Adipose tissue (tissue), 3 donors: ENCODE data around the gene ABHD17B. TPM values are rescaled to one million over a fixed set of nuclear protein-coding genes. Genes with fewer than 3 reads are reported as not detected.
"Not testable (repeated sequence)": the region's sequence is repeated elsewhere in the genome, so short reads cannot be mapped to it uniquely, and the experiment has no call there.

Experiments used
- H3K27ac ChIP-seq: one replicate; pipeline ENCODE4 v1.5.1; 2013; ENCODE audit warnings: low read depth, low read length
- WGBS, 3 donors: extraction: QIAGEN DNeasy Blood & Tissue Kit; methylation state at CpG; one replicate each; pipeline ENCODE4 v1.1.7; 2013; 5-methylcytosine and 5-hydroxymethylcytosine counted together
- polyA plus RNA-seq, 3 donors: library from polyadenylated mRNA; stranded (reverse); fragments of 200-250 nt; gene quantifications; one replicate each; pipeline ENCODE4 v1.2.3, GENCODE V29; 2013
- donor health status: healthy with polysubstance abuse.
- donor health status: Bipolar disorder and iron deficiency.
- donor health status: healthy.

ABHD17B gene
- polyA plus RNA-seq: 1 to 10 TPM; 3.9 to 9.7 (median 7.6) TPM

DNA sequence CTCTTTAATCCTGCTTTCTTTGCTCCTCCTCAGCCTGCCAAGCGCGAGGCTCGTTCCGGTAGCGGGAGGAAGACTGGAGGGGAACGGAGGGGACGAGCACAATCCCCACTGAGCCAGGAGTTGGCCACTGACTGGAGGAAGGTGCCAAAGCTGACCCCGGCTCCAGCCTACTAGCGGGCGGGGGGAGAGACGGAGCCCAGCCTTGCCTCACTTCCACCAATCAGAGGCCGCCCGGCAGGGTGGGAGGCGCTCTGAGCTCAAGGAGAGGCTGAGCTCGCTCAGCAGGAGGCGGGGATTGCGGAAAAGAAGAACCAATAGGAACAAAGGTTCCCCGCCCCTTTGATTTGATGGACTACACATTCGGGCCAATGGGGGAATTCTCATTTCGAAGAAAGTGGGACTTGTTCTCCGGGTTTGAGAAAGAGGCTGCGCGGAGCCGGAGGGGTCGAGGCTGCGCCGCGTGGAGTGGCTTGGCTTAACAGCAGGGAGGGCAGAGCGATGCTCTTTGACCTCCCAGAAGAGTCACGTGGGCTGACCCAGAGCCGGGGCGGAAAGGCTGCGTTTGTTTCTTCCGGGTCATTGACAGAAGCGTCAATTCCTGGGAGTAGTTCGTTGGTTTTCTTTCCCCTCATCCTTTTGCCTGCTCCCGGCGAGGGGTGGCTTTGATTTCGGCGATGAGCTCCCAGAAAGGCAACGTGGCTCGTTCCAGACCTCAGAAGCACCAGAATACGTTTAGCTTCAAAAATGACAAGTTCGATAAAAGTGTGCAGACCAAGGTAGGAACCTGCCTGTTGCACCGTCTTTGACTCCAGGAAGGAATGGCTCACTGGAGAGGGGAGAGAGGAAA is at the start of gene ABHD17B, which contains the start of gene C9orf85:
Gene ABHD17B (minus strand): TSS at position 133 of the 847 bp plus-strand sequence. CDS start 36,113 bp downstream, outside the sequence.
Gene C9orf85 (plus strand): TSS at position 579 of the 847 bp plus-strand sequence. CDS start 96 bp downstream, at position 675.
- 0% methylated on average over 45 of the region's 45 CpGs for WGBS, 3 donors
- peak within 1 kb of the TSS; percentile 47 for H3K27ac ChIP-seq

GRCh38 chr9:71955300-71955915 is 44.4 kb upstream of the ABHD17B start:
- WGBS, 3 donors: 34 to 46% (median 44%) methylated on average over 1 of the region's 1 CpG
- H3K27ac ChIP-seq: no peak overlapping the region

DNA sequence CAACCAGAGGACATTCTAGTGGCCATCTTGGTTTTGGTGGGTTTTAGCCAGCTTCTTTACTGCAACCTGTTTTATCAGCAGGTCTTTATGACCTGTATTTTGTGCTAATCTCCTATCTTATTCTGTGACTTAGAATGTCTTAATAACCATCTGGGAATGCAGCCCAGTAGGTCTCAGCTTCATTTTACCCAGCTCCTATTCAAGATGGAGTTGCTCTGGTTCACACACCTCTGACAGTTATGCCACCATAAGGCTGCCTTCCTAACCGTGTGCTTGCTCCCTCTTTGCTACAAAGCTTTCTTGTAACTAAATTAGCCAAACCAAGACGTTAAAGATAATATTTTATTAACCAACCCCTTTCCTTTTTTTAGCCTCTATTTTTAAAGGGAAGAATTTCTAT is 43.7 kb upstream of the ABHD17B start:
- not testable (repeated sequence) for H3K27ac ChIP-seq
- WGBS, 3 donors: 77 to 87% (median 87%) methylated on average over 2 of the region's 2 CpGs

DNA sequence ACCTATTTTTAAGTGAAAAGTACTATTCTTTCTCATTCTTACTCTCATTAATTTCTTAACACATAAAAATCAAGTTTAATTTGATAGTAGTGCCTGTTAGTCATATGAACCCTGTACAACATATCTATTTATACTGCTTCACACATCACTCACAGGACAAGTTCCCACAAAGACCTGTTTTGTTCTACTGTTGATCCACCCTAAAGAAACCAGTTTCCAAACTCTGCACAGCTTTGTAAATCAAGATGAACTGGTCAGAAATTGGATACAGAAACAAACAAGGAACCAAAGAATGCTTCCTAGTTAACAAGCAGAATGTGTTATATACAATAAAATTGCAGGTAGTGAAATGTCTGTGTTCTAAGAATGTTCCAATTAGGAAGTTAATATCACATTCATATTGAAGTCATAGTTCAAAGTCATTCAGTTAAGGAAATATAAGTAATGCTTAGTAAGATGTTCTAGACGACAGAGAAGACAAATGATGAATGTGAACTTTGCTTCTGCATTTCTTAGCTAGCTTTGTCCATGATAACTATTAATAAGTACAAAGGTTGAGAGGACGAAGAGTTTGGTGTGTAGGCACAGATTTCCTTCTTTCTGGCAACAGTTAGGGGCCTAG is 33.9 kb upstream of the ABHD17B start:
- 37 to 44% (median 43%) methylated on average over 2 of the region's 2 CpGs for WGBS, 3 donors
- H3K27ac ChIP-seq: no peak overlapping the region

GRCh38 chr9:71941998-71942567 is 31.1 kb upstream of the ABHD17B start:
- WGBS, 3 donors: 85 to 94% (median 92%) methylated on average over 2 of the region's 2 CpGs
- no peak overlapping the region for H3K27ac ChIP-seq

DNA sequence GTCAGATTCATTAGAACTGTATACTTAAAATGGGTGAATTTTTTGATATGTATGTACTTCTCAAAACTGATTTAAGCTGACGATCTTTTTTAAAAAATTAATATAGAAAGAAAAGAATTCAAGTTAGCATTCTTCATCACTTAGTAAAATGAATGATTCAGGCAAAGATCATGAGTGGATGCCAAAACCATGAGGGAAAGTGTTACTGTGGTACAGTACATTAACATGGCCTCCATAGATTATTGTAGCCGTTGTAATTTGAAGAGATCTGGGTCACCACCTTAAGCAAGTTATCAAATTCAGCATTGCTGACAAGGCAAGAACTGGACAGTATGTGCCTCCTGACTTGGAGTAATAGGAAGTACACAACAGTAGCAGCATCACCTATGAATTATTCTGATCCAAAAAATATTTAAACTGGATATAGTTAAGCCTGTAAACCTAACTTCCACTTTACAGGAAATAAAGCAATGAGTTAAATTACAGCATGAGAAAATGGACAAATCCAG is 30.1 kb upstream of the ABHD17B start:
- WGBS, 3 donors: 91 to 94% (median 93%) methylated on average over 2 of the region's 2 CpGs
- H3K27ac ChIP-seq: no peak overlapping the region

- 76 to 88% (median 83%) methylated on average over 1 of the region's 1 CpG for WGBS, 3 donors
- no peak overlapping the region for H3K27ac ChIP-seq
These were observed 26.9 kb upstream of the ABHD17B start for GRCh38 chr9:71937898-71938297.

- WGBS, 3 donors: 60 to 88% (median 81%) methylated on average over 4 of the region's 4 CpGs
These were observed 26.2 kb upstream of the ABHD17B start for GRCh38 chr9:71937070-71937625.

DNA sequence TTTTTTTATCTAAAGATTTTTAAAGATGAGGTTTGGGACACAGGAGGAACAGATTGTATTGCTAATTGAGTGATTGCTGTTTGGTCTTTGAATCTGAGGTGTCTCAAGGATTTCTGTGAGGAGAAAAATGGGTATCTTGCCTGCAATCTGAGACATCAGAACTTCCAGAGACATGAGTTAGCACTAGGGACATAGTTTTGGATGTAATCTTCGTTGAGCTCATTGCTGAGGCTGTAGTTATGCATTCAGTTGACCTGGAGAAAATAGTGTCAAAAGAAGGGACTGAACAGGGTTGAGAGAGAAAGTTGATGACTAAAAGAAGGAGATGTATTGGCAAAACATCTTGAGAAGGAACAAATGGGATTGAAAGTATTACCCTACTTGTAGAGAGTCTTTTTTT is 25.1 kb upstream of the ABHD17B start:
- 54 to 65% (median 61%) methylated on average over 1 of the region's 1 CpG for WGBS, 3 donors
- no peak overlapping the region for H3K27ac ChIP-seq

More at GRCh38 chr9:71937070-71937625, 26.2 kb upstream of the ABHD17B start:
- H3K27ac ChIP-seq: no peak overlapping the region

GRCh38 chr9:71931166-71931565 is 20.2 kb upstream of the ABHD17B start:
- H3K27ac ChIP-seq: no peak overlapping the region
- WGBS, 3 donors: 45 to 94% (median 93%) methylated on average over 2 of the region's 2 CpGs

DNA sequence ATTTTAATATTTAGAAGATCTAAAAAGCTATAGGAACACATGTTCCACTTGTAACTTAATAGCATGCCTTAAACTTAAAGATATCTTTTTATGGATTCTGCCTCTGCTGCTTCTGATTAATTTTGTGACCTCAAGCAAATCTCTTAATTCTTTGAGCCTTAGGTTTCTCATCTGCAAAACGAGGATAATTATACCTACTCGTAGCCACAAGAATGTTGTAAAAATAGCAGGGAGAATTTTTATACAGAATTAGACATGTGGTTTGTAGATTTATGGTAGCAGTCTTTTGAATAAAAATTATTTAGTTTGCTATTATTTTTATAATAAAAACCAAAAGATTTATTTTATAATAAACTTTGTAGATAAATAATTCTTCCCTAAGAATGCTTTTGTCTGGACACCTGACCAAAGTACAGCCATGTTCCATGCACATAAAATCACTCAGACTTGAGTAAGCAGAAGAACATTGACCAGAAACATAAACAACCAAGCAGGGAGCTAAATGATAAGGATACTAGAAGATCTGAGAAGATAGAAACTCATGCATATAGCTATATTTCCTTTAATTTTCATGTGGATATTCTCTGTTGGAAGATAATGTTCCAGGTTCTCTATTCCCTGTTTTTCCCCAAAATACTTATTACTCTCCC is 18.9 kb upstream of the ABHD17B start:
- H3K27ac ChIP-seq: no peak overlapping the region
- 76 to 91% (median 78%) methylated on average over 2 of the region's 2 CpGs for WGBS, 3 donors

- H3K27ac ChIP-seq: no peak overlapping the region
- 81 to 100% (median 96%) methylated on average over 2 of the region's 2 CpGs for WGBS, 3 donors
These were observed 18.2 kb upstream of the ABHD17B start for GRCh38 chr9:71929223-71929622.

DNA sequence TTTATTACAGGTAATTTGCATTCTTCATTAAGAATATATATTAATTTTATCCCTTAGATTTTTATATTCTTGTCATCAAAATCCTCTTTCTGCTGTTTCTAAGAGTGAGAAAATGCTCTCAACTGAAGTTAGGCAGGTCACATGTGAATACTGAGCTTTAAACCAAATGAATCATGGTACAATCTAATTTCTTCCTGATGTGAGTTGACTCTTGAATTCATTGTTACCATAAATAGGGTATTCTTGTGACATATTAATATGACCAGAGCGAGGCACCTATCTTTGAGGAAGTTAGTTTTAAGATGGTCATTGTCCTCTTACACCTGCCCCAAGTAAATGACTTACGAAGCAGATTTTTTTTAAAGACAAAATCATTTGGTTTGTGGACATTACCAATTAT is 17.8 kb upstream of the ABHD17B start:
- H3K27ac ChIP-seq: no peak overlapping the region
- 92 to 97% (median 93%) methylated on average over 2 of the region's 2 CpGs for WGBS, 3 donors

DNA sequence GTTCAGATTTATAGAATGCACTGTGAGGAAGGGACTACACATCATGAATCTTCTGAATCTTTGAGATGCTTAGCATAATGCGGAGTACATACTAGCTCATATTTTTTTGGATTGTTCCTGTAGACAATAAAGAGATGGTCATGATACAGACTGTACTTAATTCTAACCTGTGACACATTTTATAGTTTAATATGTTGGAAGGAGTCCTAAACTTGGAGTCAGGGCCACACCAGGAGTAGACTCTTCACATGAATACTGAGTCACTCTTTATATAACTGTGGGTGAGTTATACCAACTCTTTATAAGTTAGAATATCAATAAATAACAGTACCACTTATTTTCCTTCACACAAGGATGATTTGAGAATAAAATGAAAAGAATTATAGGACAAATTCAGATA is 17.4 kb upstream of the ABHD17B start:
- WGBS, 3 donors: 94 to 100% (median 99%) methylated on average over 1 of the region's 1 CpG
- no peak overlapping the region for H3K27ac ChIP-seq

- H3K27ac ChIP-seq: no peak overlapping the region
These were observed 14.8 kb upstream of the ABHD17B start for GRCh38 chr9:71925834-71926233.

DNA sequence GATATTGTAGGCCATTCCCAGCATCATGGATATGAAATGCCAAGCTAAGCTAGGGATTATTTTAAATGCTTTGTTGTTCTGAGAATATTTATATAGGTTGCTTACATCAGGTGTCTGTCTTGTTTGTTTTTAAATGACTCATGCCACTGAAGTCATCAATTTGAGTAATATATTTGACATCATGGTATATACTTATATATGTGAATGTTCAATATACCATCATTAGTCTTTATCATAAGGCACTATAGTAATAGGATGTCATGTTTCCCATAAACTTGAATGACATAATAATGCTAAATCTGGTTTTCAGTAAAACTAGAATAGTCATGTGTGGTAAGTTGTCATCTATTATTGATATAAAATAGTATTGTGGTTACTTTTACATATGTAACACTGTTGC is 13.6 kb upstream of the ABHD17B start:
- H3K27ac ChIP-seq: no peak overlapping the region

DNA sequence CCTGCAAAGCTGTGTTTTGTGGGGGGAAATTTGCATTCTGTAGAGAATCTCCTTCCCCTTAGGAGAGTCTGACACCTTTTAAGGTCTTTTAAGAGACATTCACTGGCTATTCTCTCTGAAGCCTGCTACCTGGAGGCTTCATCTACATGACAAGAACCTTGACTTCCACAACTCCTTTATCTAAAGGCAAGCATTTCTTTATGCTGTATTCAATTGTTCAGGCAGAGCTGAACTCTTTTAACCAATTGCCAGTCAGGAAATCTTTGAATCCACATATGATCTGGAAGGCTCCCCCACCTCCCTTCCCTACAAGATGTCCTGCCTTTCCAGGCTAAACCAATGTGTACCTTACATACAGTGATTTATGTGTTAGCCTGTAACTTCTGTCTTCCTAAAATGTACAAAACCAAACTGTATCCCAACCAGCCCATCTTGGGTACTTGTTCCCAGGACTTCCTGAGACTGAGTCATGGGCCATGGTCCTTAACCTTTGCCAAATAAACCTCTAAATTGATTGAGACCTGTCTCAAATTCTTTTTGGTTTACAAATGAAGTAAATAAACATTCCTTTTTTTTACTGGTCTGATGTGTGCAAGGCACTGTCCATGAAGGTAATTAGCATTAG is 10.3 kb upstream of the ABHD17B start:
- no peak overlapping the region for H3K27ac ChIP-seq
